Small intestine (tissue), 7 donors: ENCODE results near the gene RIN2. TPM values are rescaled to one million over a fixed set of nuclear protein-coding genes. Genes with fewer than 3 reads are reported as not detected.

Source experiments
- DNase-seq, 2 donors: peaks; one replicate each; pipeline versions ENCODE4 v3.0.0 to v3.0.0-alpha.2; 2013
- FAIRE-seq: peaks from 2 replicates; lab custom pipeline; 2012; peaks lifted over from hg19 to GRCh38; lab: Jason Lieb, UNC
- H3K27ac ChIP-seq, 3 donors: one replicate each; pipeline ENCODE4 v1.5.1; 2013; ENCODE audit warnings: low read length in 2 of 3, mild to moderate bottlenecking in 2 of 3, control low read depth in 1 of 3, inconsistent platforms in 1 of 3, low read depth in 1 of 3, moderate library complexity in 1 of 3
- H3K27me3 ChIP-seq, 3 donors: one replicate each; pipeline ENCODE4 v1.6.1; 2013; ENCODE audit warnings: low read length in 3 of 3, inconsistent platforms in 1 of 3; ENCODE audit not compliant: control insufficient read depth in 3 of 3, insufficient read depth in 3 of 3
- H3K36me3 ChIP-seq, 3 donors: one replicate each; pipeline ENCODE4 v1.6.1; 2013; ENCODE audit warnings: low read length in 3 of 3, inconsistent platforms in 1 of 3, low read depth in 1 of 3, mild to moderate bottlenecking in 1 of 3, moderate library complexity in 1 of 3; ENCODE audit not compliant: control insufficient read depth in 3 of 3, insufficient read depth in 2 of 3
- H3K4me1 ChIP-seq, 3 donors: one replicate each; pipeline ENCODE4 v1.6.1; 2013; ENCODE audit warnings: low read length in 2 of 3, inconsistent platforms in 1 of 3, low read depth in 1 of 3, mild to moderate bottlenecking in 1 of 3, moderate library complexity in 1 of 3; ENCODE audit not compliant: control insufficient read depth in 3 of 3, insufficient read depth in 2 of 3
- H3K4me3 ChIP-seq, 3 donors: one replicate each; pipeline ENCODE4 v1.5.1; 2013; ENCODE audit warnings: low read length in 3 of 3, control low read depth in 1 of 3, inconsistent platforms in 1 of 3, low read depth in 1 of 3, mild to moderate bottlenecking in 1 of 3, moderate library complexity in 1 of 3
- H3K9me3 ChIP-seq, 2 donors: one replicate each; pipeline ENCODE4 v1.6.1; 2013; ENCODE audit warnings: low read depth in 1 of 2, low read length in 1 of 2; ENCODE audit not compliant: control insufficient read depth in 2 of 2, insufficient read depth in 1 of 2
- WGBS, 3 donors: extraction: QIAGEN DNeasy Blood & Tissue Kit; methylation state at CpG; one replicate each; pipeline ENCODE4 v1.1.7; 2013; 5-methylcytosine and 5-hydroxymethylcytosine counted together
- polyA plus RNA-seq, 4 donors: library from polyadenylated mRNA; stranded (reverse) in 3 of 4; unstranded in 1 of 4; fragments of 200-250 nt in 3 of 4; fragments of 120-200 nt in 1 of 4; gene quantifications; one replicate each; pipeline versions ENCODE4 v1.2.1 to v1.2.3, GENCODE V29; 2013
- donor health status: healthy with polysubstance abuse.
- donor health status: control.
- donor health status: control.
- donor health status: Bipolar disorder and iron deficiency.
- donor health status: healthy.

RIN2 gene
- polyA plus RNA-seq, 4 donors: 14.3 to 18.7 (median 17.0) TPM

DNA sequence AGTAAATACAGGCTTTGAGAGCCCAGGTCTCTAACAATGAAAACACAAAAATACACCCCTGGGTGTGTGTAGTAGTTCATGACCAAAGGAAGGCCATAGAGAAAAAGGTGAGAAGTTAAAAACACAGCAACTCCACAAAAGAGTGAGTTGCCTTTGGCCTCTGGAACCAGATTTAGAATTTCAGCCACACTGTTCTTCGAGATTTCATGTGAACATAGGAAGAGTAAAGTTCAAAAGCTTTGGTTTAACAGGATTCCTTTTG lies 43.5 kb upstream of the RIN2 start:
- DNase-seq (peak in 1 of 2 donors; percentile 63), FAIRE-seq (no peak)
- WGBS, 3 donors: 11 to 53% (median 20%) methylated on average over 1 of the region's 1 CpG
- Histone ChIP-seq H3K9me3 (peaks cover 0 to 14% of the 10 kb centered on the region in 2 donors), H3K4me1 (peaks cover 0 to 33% (median 0%) of the 10 kb centered on the region in 3 donors), H3K4me3 (no peak overlapping the region), H3K27ac (peak overlapping the region in 1 of 3 donors; percentile 46), H3K36me3 (peaks cover 0 to 5% (median 0%) of the 10 kb centered on the region in 3 donors), H3K27me3 (no peaks in the 10 kb centered on the region)

DNA sequence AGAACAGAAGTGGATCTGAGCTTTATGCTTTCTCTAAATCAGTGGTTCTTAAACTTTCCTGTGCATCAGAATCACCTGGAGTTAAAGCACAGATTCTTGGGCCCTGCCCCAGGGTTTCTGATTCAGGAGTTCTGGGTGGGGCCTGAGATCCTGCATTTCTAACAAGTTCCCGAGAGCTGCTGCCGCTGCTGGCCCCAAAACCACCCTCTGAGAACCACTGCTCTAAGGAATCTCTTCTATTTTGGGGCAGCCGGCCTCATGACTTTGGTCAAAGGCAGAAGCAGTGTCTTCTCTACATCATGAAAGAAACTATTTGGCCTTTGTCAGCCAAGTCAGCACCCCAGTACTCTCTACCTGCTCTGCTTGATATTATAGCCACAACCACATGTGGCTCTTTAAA lies 42.1 kb upstream of the RIN2 start:
- WGBS, 3 donors: 93 to 98% (median 95%) methylated on average over 3 of the region's 3 CpGs
- Histone ChIP-seq H3K4me3 (no peak overlapping the region), H3K27ac (no peak overlapping the region), H3K9me3 (peaks cover 0 to 14% of the 10 kb centered on the region in 2 donors), H3K36me3 (peaks cover 0 to 5% (median 0%) of the 10 kb centered on the region in 3 donors), H3K27me3 (no peaks in the 10 kb centered on the region), H3K4me1 (peaks cover 0 to 18% (median 0%) of the 10 kb centered on the region in 3 donors)
- FAIRE-seq: no peak
- DNase-seq: no peak

DNA sequence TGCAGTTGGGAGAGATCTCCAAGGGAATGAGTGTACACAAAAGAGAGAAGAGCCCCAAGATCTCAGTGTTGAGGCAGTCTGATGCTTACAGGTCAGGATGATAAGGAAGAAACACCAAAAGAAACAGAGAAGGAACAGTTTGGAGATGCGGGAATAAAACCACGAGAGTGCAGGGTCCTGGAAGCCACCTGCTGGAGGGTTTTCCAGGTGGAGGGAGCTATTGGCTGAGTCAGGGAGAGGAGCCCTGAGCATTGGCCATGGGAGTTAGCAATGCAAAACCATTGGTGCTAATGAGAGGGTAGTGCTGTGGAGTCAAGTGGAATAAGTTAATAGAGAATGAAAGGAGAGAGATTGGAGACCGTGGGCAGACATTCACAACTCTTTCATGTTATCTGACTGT lies 39.2 kb upstream of the RIN2 start:
- Histone ChIP-seq H3K27me3 (no peaks in the 10 kb centered on the region), H3K4me1 (peaks cover 0 to 10% (median 0%) of the 10 kb centered on the region in 3 donors), H3K4me3 (no peak overlapping the region), H3K27ac (no peak overlapping the region), H3K36me3 (peaks cover 0 to 5% (median 0%) of the 10 kb centered on the region in 3 donors), H3K9me3 (peaks cover 0 to 14% of the 10 kb centered on the region in 2 donors)
- WGBS, 3 donors: 83 to 84% (median 83%) methylated on average over 3 of the region's 3 CpGs
- DNase-seq: no peak
- no peak for FAIRE-seq

DNA sequence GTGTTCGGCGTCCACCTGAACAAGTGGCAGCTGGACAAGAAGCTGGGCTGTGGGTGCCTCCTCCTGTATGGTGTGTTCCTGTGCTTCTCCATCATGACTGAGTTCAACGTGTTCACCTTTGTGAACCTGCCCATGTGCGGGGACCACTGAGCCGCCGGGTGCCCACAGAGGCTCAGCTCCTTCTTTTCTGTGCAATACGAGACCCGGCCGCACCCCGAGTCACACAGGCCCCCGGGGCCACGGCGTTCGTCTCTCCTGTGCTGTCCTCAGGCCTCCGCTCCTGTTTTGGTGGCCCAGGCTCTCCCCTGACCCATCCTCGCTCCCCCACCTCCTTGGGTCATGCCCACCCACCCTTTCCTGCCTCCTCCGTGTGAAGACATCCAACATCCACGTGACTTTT lies 37.1 kb upstream of the RIN2 start:
- 85 to 92% (median 88%) methylated on average over 18 of the region's 18 CpGs for WGBS, 3 donors
- no peaks in the 10 kb centered on the region for H3K27me3 ChIP-seq
- H3K4me1 ChIP-seq: no peaks in the 10 kb centered on the region
- no peak overlapping the region for H3K27ac ChIP-seq
- FAIRE-seq: no peak
- no peak overlapping the region for H3K4me3 ChIP-seq
- no peak for DNase-seq
- peaks cover 0 to 5% (median 0%) of the 10 kb centered on the region in 3 donors for H3K36me3 ChIP-seq
- H3K9me3 ChIP-seq: peaks cover 0 to 13% of the 10 kb centered on the region in 2 donors

DNA sequence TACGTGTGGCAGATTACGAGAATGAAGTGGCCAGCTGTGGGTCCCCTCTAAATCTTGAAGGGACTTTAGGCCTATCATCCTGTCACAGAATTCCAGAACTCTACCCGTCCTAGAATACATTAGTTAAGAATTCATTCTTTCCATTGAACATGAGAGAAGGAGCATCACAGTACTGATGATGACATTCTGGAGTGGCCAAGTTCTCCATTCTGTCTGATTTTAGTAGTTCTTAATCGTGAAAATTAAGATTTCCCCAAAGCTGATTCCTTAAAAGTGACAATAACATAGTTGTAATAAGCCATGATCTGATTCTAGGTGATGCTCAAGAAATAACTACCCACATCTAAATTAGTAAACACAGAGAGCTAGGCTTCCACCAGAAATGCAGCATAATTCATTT lies 35.0 kb upstream of the RIN2 start:
- Histone ChIP-seq H3K4me3 (no peak overlapping the region), H3K9me3 (no peaks in the 10 kb centered on the region), H3K27me3 (no peaks in the 10 kb centered on the region), H3K4me1 (no peaks in the 10 kb centered on the region), H3K27ac (no peak overlapping the region), H3K36me3 (no peaks in the 10 kb centered on the region)
- WGBS, 3 donors: 89 to 93% (median 91%) methylated on average over 4 of the region's 4 CpGs
- DNase-seq (no peak), FAIRE-seq (no peak)

DNA sequence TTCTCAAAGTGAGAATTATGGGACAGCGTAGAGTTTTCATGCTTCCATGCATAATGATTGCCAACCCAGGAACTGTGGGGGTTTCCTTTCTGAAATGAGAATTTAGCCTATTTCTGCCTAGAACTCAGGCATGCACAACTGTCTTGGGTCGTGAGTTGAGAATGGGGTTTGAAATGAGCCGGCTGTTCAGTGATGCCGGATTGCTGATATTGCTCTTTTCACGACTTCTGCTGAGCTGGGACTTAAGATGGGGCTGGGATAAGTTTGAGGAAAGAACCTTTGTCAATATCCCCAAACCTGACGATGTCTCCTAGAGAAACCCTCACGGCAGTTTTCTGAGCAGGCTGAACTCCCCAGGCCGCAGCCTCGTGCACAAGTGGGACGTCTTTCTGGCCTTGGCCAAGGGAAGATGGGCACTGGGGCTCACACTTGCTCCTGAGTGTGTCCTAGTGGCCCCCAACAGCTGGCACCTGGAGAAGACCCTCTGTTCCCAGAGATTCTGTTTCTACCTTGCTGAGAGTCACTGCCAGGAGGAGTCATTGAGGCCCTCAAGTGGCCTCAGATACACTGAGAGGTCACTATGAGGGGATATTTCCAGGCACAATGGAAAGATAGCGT lies 34.1 kb upstream of the RIN2 start:
- Histone ChIP-seq H3K4me3 (no peak overlapping the region), H3K27me3 (no peaks in the 10 kb centered on the region), H3K36me3 (no peaks in the 10 kb centered on the region), H3K4me1 (no peaks in the 10 kb centered on the region), H3K9me3 (no peaks in the 10 kb centered on the region), H3K27ac (no peak overlapping the region)
- FAIRE-seq (no peak), DNase-seq (no peak)
- WGBS, 3 donors: 86 to 92% (median 92%) methylated on average over 11 of the region's 11 CpGs

DNA sequence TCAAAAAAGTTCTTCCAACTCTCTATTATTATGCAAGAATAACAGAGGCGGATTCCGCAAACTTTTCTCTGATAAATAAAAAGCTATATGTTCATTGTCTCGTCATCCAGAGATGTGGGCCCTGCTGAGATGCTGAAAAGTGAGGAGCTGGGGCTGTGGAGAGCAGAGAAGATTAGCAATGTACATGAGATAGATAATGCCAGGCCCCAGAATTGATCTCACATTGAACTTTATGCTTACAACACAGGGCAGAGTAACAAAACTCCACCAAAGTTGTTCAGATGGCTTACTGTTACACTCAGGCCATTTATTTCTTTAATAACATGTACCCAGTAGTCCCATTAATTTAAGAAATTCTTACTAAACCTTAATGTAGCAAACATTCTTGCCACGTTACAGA lies 32.7 kb upstream of the RIN2 start:
- H3K4me1 ChIP-seq: no peaks in the 10 kb centered on the region
- no peak for FAIRE-seq
- no peak overlapping the region for H3K4me3 ChIP-seq
- DNase-seq: no peak
- H3K36me3 ChIP-seq: no peaks in the 10 kb centered on the region
- 91 to 96% (median 91%) methylated on average over 4 of the region's 4 CpGs for WGBS, 3 donors
- no peak overlapping the region for H3K27ac ChIP-seq
- no peaks in the 10 kb centered on the region for H3K27me3 ChIP-seq
- no peaks in the 10 kb centered on the region for H3K9me3 ChIP-seq

DNA sequence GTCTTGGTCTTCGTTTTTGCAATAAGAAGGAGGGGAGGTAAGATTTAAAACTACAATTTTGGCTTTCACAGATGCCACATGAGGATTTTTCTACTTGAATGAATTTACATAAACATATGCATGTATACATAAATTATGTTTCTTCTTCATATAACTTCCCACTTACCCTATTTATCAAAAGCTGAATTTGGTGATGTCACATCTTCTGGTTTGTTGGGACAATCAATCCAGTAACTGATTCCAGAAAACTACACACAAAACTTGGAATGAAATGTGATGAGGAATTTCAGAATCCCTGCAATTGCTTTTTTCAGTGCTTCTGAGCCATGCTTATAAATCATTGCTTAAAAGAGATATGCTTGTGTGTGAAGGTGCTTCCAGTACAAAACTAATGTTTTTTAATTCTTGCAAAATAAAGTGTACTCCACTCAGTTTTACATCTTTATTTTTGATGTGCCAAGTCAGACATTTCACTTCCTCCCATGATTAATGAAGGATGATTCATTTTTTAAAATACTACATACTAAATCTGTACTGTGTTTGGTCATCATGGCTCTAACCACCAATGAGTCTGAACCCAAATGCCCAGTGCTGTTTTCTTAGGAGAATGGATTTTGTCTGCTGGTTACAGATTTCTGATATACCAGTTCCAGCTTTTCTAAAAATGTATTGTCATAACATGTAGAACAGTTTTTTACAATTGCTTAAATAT lies 32.1 kb upstream of the RIN2 start:
- FAIRE-seq (no peak), DNase-seq (no peak)
- Histone ChIP-seq H3K27ac (no peak overlapping the region), H3K9me3 (no peaks in the 10 kb centered on the region), H3K4me1 (no peaks in the 10 kb centered on the region), H3K27me3 (no peaks in the 10 kb centered on the region), H3K4me3 (no peak overlapping the region), H3K36me3 (no peaks in the 10 kb centered on the region)
- 76 to 93% (median 77%) methylated on average over 1 of the region's 1 CpG for WGBS, 3 donors
